Mucosa of descending colon (tissue), 3 donors: Measurements from ENCODE around the gene RBM20. TPM values are rescaled to one million over a fixed set of nuclear protein-coding genes. Genes with fewer than 3 reads are reported as not detected.

Experiments used
- ATAC-seq: fragments of 200-7000 bp; cut with Tn5 transposase; one replicate; pipeline ENCODE4 v1.9.1; 2020; ENCODE audit warnings: mild to moderate bottlenecking, moderate library complexity
- DNase-seq, 3 donors: peaks; one replicate each; pipeline ENCODE4 v3.0.0-alpha.2; 2020
- H3K36me3 ChIP-seq: fragments of 200-600 bp; one replicate; pipeline ENCODE4 v1.8.0; 2021; ENCODE audit warnings: low read depth, mild to moderate bottlenecking
- H3K4me1 ChIP-seq: fragments of 200-600 bp; one replicate; pipeline ENCODE4 v1.8.0; 2021; ENCODE audit warnings: low read depth, mild to moderate bottlenecking
- H3K4me3 ChIP-seq: fragments of 200-600 bp; one replicate; pipeline ENCODE4 v1.8.0; 2021; ENCODE audit warnings: mild to moderate bottlenecking
- H3K9me3 ChIP-seq: fragments of 200-600 bp; one replicate; pipeline ENCODE4 v1.8.0; 2021; ENCODE audit warnings: mild to moderate bottlenecking
- intact Hi-C, 2 donors: fragments of 100-400 bp; cut with DNase I in 1 of 2; cut with micrococcal nuclease in 1 of 2; formaldehyde crosslinking; loops; one replicate each; pipeline versions ENCODE4 v1.11.0 to v1.11.1; 2022; cut with DNase I, micrococcal nuclease
- total RNA-seq, 3 donors: library from RNA; stranded (reverse); fragmentation: NEBNext Ultra II Directional in 2 of 3; extraction: Animal tissue kit (Norgen Biotek cat#: 25700) in 2 of 3; gene quantifications; one replicate each; pipeline versions ENCODE4 v1.2.1 to v1.2.4, GENCODE V29; 2021 to 2023
- TF ChIP-seq, protein P1 (sequence below): fragments of 200-600 bp; IDR thresholded peaks from one replicate; pipeline ENCODE4 v1.8.0; 2022; ENCODE audit warnings: antibody characterized with exemption, mild to moderate bottlenecking
- donor health status: DM: no; HTN: no; CAD: no; lungs with moderate emphysema.
- donor health status: DM: no; HTN: no; CAD: no.
- donor health status: DM: no; HTN: yes; CAD: no.

Gene RBM20
- total RNA-seq, 3 donors from 2014 or later, result 0.46 to 9.7 (median 2.0) TPM

GRCh38 chr10:110717781-110718589 is 73.8 kb downstream of the RBM20 start:
- no peak for ATAC-seq
- Histone ChIP-seq H3K4me1 (no peaks in the 10 kb centered on the region), H3K9me3 (no peaks in the 10 kb centered on the region), H3K36me3 (no peaks in the 10 kb centered on the region), H3K4me3 (no peak overlapping the region)
- peak in 1 of 3 donors; percentile 15 for DNase-seq
- intact Hi-C loops, result no loop called here
- TF ChIP-seq, protein P1, sequence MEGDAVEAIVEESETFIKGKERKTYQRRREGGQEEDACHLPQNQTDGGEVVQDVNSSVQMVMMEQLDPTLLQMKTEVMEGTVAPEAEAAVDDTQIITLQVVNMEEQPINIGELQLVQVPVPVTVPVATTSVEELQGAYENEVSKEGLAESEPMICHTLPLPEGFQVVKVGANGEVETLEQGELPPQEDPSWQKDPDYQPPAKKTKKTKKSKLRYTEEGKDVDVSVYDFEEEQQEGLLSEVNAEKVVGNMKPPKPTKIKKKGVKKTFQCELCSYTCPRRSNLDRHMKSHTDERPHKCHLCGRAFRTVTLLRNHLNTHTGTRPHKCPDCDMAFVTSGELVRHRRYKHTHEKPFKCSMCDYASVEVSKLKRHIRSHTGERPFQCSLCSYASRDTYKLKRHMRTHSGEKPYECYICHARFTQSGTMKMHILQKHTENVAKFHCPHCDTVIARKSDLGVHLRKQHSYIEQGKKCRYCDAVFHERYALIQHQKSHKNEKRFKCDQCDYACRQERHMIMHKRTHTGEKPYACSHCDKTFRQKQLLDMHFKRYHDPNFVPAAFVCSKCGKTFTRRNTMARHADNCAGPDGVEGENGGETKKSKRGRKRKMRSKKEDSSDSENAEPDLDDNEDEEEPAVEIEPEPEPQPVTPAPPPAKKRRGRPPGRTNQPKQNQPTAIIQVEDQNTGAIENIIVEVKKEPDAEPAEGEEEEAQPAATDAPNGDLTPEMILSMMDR, result no peak

GRCh38 chr10:110721406-110722038 is 77.4 kb downstream of the RBM20 start:
- no peaks in the 10 kb centered on the region for H3K36me3 ChIP-seq
- H3K9me3 ChIP-seq, result no peaks in the 10 kb centered on the region
- DNase-seq, result no peak
- intact Hi-C loops, result no loop called here
- no peaks in the 10 kb centered on the region for H3K4me1 ChIP-seq
- H3K4me3 ChIP-seq, result no peak overlapping the region
- TF ChIP-seq, protein P1, result no peak
- ATAC-seq, result no peak

DNA sequence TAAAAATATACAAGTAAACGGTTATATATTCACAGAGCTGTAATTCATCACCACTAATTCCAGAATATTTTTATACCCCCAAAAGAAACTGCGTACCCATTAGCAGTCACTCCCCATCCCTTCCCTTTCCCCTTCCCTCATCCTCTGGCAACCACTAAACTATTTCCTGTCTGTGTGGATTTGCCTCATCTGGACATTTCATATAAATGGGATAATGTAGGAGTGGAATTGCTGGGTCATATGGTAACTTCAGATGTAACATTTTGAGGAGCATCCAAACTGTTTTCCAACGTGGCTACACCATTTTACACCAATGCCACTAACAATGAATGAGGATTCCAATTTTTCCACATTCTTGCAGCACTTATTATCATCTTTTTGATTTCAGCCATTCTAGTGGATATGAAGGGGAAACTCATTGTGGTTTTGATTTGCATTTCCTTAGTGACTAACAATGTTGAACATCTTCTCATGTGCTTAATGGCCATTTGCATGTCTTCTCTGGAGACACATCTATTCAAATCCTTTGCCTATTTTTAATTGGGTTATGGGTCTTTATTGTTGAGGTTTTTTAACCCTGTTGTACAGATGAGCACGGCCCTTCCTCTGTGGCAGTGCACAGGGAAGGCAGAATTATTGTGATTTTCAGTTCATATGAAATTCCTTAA is 79.2 kb downstream of the RBM20 start:
- H3K4me3 ChIP-seq, result no peak overlapping the region
- H3K36me3 ChIP-seq, result no peaks in the 10 kb centered on the region
- ATAC-seq (no peak), DNase-seq (no peak)
- H3K9me3 ChIP-seq, result no peaks in the 10 kb centered on the region
- no peaks in the 10 kb centered on the region for H3K4me1 ChIP-seq
- intact Hi-C loops, result no loop called here
- TF ChIP-seq, protein P1, result no peak

DNA sequence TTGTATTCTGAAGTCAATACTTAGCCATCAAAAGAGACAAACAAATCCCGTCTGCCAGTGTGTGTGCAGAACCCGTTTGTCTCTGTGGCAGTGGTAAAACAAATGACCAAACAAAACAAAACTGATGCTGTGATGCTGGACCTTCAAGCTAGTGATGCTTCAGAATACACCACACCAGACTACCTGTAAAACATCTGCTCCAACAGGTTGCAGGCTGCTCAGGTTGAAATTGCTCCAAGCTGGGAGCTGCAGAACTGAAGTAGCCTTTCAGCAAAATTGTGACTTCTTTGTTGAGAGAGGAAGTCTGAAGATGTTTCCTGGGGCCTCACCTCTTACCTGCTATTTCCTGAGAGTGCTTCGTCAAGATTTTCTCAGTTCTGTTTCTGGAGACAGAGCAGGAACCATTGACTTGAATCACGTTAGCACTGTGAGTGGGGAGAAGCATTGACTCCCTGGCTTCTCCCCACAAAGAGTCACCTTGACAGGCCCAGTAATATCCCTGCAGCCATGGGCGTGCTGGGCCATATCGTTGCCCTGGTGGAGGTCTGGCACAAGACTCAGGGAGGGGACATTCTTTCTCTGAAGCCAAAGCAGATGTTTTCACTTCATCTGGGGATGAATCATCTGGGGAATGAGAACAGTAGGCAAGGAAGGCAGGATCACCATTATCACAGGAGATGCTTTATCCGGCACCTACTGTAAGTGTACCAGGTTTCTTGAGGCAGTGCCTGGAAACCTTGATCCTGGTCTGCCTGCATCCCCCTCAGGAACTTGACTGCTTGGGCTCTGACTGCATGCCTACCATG is 80.2 kb downstream of the RBM20 start:
- Histone ChIP-seq H3K4me3 (no peak overlapping the region), H3K9me3 (no peaks in the 10 kb centered on the region), H3K4me1 (no peaks in the 10 kb centered on the region), H3K36me3 (no peaks in the 10 kb centered on the region)
- DNase-seq (no peak), ATAC-seq (no peak)
- TF ChIP-seq, protein P1, result no peak
- intact Hi-C loops, result no loop called here

- Histone ChIP-seq H3K36me3 (no peaks in the 10 kb centered on the region), H3K4me3 (no peak overlapping the region), H3K9me3 (no peaks in the 10 kb centered on the region), H3K4me1 (no peaks in the 10 kb centered on the region)
- intact Hi-C loops, result no loop called here
- TF ChIP-seq, protein P1, result no peak
- DNase-seq, result no peak
- ATAC-seq, result no peak
These were observed 80.8 kb downstream of the RBM20 start for GRCh38 chr10:110724937-110725336.
